Astrocyte of the cerebellum (primary cell): Measurements from ENCODE around the gene ESR2.

Experiments used
- DNase-seq: peaks from one replicate; pipeline ENCODE4 v3.0.0-alpha.2; 2011; ENCODE audit warnings: low read depth
- H3K4me3 ChIP-seq: 2 replicates; pipeline ENCODE4 v1.5.1; 2011; ENCODE audit warnings: mild to moderate bottlenecking, low read depth, low read length, moderate library complexity
- CTCF ChIP-seq: IDR thresholded peaks from 2 replicates; pipeline ENCODE4 v1.5.1; 2012; ENCODE audit warnings: low read length, low read depth, moderate library complexity, mild to moderate bottlenecking; ENCODE audit errors: missing control alignments
- in situ Hi-C: cut with HindIII; loops from 2 replicates; pipeline ENCODE4 v1.10.0; 2017; ENCODE audit warnings: low sequenced_read_pairs

The ESR2 gene

GRCh38 chr14:64293976-64294671 is at the start of gene ESR2:
TSS of gene ESR2 (minus strand) at chr14:64294371. CDS start at chr14:64282985, 11,386 bp downstream.
- DNase-seq, result no peak
- in situ Hi-C loops, result loop anchor here (25.0 kb wide), 1 partner anchor 482 kb away; no protein-coding TSS in a partner anchor
- H3K4me3 ChIP-seq, result peak within 1 kb of the TSS; percentile 39
- peak; percentile 45 for TF ChIP-seq CTCF

GRCh38 chr14:64340560-64341196 is 46.5 kb upstream of the ESR2 start:
- no peak overlapping the region for H3K4me3 ChIP-seq
- TF ChIP-seq CTCF, result no peak
- DNase-seq, result no peak
- in situ Hi-C loops, result no loop called here

- TF ChIP-seq CTCF, result no peak
- peak overlapping the region; percentile 80 for H3K4me3 ChIP-seq
- in situ Hi-C loops, result no loop called here
- peak; percentile 96 for DNase-seq
These were observed 44.6 kb upstream of the ESR2 start for GRCh38 chr14:64338616-64339316.

GRCh38 chr14:64337888-64338615 is 43.9 kb upstream of the ESR2 start:
- H3K4me3 ChIP-seq, result peak overlapping the region; percentile 80
- peak; percentile 18 for DNase-seq
- no peak for TF ChIP-seq CTCF
- in situ Hi-C loops, result no loop called here

DNA sequence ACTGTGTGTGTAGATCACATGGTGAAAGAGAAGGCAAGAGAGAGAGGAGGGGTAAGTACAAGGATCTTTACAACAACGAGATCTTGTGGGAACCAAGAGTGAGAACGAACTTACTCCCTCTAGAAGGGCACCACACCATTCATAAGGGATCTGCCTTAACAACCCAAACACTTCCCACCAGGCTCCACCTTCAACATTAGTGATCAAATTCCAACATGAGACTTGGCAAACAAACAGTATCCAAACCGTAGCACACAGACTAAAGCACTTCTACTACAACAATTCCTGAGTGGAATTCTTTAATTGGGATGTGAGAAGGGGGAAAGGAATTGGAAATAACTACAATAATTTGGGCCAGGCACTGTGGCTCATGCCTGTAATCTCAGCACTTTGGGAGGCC is 35.0 kb upstream of the ESR2 start:
- TF ChIP-seq CTCF, result no peak
- H3K4me3 ChIP-seq, result no peak overlapping the region
- in situ Hi-C loops, result no loop called here
- no peak for DNase-seq

DNA sequence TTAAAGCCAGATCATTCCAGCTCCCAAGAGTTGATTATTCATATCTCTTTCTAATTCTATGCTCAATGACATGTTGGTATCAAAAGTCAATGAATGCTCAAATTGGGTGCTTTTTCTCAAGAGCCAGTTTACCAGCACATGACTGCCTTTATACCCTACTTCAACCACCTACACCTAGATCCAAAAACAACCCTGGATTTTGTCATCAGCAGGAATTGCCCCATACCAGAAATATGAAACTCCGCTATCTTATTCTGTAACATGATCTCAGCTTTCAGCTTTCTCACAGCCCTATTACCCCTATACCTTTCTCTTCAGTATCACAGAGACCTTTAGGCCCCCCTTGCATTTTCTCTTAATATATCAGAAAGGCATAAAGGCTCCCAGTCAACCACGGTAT is 32.3 kb upstream of the ESR2 start:
- H3K4me3 ChIP-seq, result no peak overlapping the region
- in situ Hi-C loops, result no loop called here
- no peak for DNase-seq
- TF ChIP-seq CTCF, result no peak
